Transverse colon (tissue), 4 donors: ENCODE results near the gene LRP1. TPM values are rescaled to one million over a fixed set of nuclear protein-coding genes. Genes with fewer than 3 reads are reported as not detected.
A peak's percentile ranks its signal among the peaks of the same experiment; 100 is the strongest.

Experiments
- DNase-seq: peaks from one replicate; pipeline ENCODE4 v3.0.0-alpha.2; 2019
- H3K27ac ChIP-seq, 4 donors: fragments of 200-600 bp; sonication (generic); 2 replicates each; pipeline ENCODE4 v1.5.1; 2016 to 2018; ENCODE audit warnings: inconsistent platforms in 4 of 4
- H3K27me3 ChIP-seq: fragments of 200-600 bp; sonication (generic); 2 replicates; pipeline ENCODE4 v1.5.1; 2017; ENCODE audit warnings: inconsistent platforms
- H3K36me3 ChIP-seq, 4 donors: fragments of 200-600 bp; sonication (generic); 2 replicates each; pipeline ENCODE4 v1.5.1; 2017 to 2019; ENCODE audit warnings: inconsistent platforms in 4 of 4
- H3K4me1 ChIP-seq, 4 donors: fragments of 200-600 bp; sonication (generic); 2 replicates each; pipeline ENCODE4 v1.5.1; 2017 to 2020; ENCODE audit warnings: inconsistent platforms in 4 of 4
- H3K4me3 ChIP-seq, 4 donors: fragments of 200-600 bp; sonication (generic); 1 replicate in 1 of 4; 2 replicates in 3 of 4; pipeline versions ENCODE4 v1.5.1 to v1.6.1; 2017 to 2019; ENCODE audit warnings: inconsistent platforms in 4 of 4
- H3K9me3 ChIP-seq, 2 donors: fragments of 200-600 bp; sonication (generic); 2 replicates each; pipeline ENCODE4 v1.5.1; 2017 to 2019; ENCODE audit warnings: inconsistent platforms in 2 of 2
- CTCF ChIP-seq, 5 experiments: fragments of 200-600 bp in 3 of 5; fragments of 450-650 bp in 2 of 5; sonication (generic) in 3 of 5; IDR thresholded peaks; 1 replicate in 2 of 5; 2 replicates in 3 of 5; pipeline ENCODE4 v1.5.1; 2016 to 2017; ENCODE audit warnings: antibody characterized with exemption in 5 of 5, inconsistent platforms in 3 of 5, mild to moderate bottlenecking in 2 of 5, moderate library complexity in 1 of 5
- EP300 ChIP-seq: sonication (generic); formaldehyde crosslinking; IDR thresholded peaks from one replicate; pipeline ENCODE4 v1.6.1; 2017; ENCODE audit warnings: antibody characterized with exemption, low read depth
- POLR2A ChIP-seq: fragments of 450-650 bp; IDR thresholded peaks from one replicate; pipeline ENCODE4 v1.6.1; 2016; ENCODE audit warnings: antibody characterized with exemption, mild to moderate bottlenecking, moderate library complexity
- POLR2AphosphoS5 ChIP-seq, 3 donors: sonication (generic); formaldehyde crosslinking; IDR thresholded peaks; one replicate each; pipeline ENCODE4 v1.6.1; 2016; ENCODE audit warnings: antibody characterized with exemption in 3 of 3
- WGBS, 2 donors: methylation state at CpG; one replicate each; pipeline ENCODE4 v1.1.5; 2018; ENCODE audit warnings: low coverage in 1 of 2; 5-methylcytosine and 5-hydroxymethylcytosine counted together
- in situ Hi-C, 4 donors: fragments of 200-750 bp; cut with MboI; loops; one replicate each; pipeline versions ENCODE4 v1.15.0 to v1.15.1; 2017; ENCODE audit warnings: low sequenced_read_pairs in 3 of 4, low pct_ligation_motif_present in 1 of 4, low pct_unique_long_range_greater_than_20kb in 1 of 4
- intact Hi-C: fragments of 100-400 bp; cut with DNase I; formaldehyde crosslinking; loops from one replicate; pipeline ENCODE4 v1.15.1; 2023; ENCODE audit warnings: low total_unique reads
- total RNA-seq, 4 donors: library from RNA; depleted of rRNA; stranded (reverse); fragments of >200 nt; gene quantifications; one replicate each; pipeline ENCODE4 v1.1.0, GENCODE V29; 2016

LRP1 gene
- total RNA-seq, 4 donors from 2014 or later = 94.3 to 248 (median 199) TPM

GRCh38 chr12:57094208-57095160 lies 33.8 kb upstream of the LRP1 start:
- H3K27me3 ChIP-seq = no peaks in the 10 kb centered on the region
- H3K36me3 ChIP-seq = peaks cover 0 to 31% (median 7%) of the 10 kb centered on the region in 4 donors
- WGBS, 2 donors = 20 to 54% methylated on average over 4 to 15 of the region's 15 CpGs
- peaks cover 21 to 63% (median 39%) of the 10 kb centered on the region in 4 donors for H3K4me1 ChIP-seq
- no peaks in the 10 kb centered on the region for H3K9me3 ChIP-seq
- intact Hi-C loops (no loop called here), in situ Hi-C loops (no loop called here)
- peak overlapping the region; percentile 75 to 98 (median 95) for H3K27ac ChIP-seq
- TF ChIP-seq POLR2AphosphoS5 (IDR thresholded peaks at IDR 0.05) (no peak), CTCF (IDR thresholded peaks at IDR 0.05) (no peak), EP300 (no peak), POLR2A (no peak)
- no peak for DNase-seq
- no peak overlapping the region for H3K4me3 ChIP-seq

- in situ Hi-C loops = no loop called here
These were observed 32.8 kb upstream of the LRP1 start for GRCh38 chr12:57095440-57095839.

GRCh38 chr12:57096099-57096572 lies 32.1 kb upstream of the LRP1 start:
- Histone ChIP-seq H3K36me3 (peaks cover 0 to 31% (median 9%) of the 10 kb centered on the region in 4 donors), H3K27ac (peak overlapping the region in 1 of 4 donors; percentile 30), H3K27me3 (no peaks in the 10 kb centered on the region), H3K4me1 (peaks cover 16 to 62% (median 27%) of the 10 kb centered on the region in 4 donors), H3K4me3 (no peak overlapping the region), H3K9me3 (no peaks in the 10 kb centered on the region)
- no peak for DNase-seq
- intact Hi-C loops = no loop called here
- WGBS, 2 donors = 75% methylated on average over 6 of the region's 6 CpGs; no CpG with 5 or more reads in 1 of the 2 donors
- TF ChIP-seq EP300 (no peak), POLR2AphosphoS5 (IDR thresholded peaks at IDR 0.05) (no peak), POLR2A (no peak)
- in situ Hi-C loops = no loop called here

More at GRCh38 chr12:57095440-57095839, 32.8 kb upstream of the LRP1 start:
- no peak for DNase-seq
- Histone ChIP-seq H3K36me3 (peaks cover 0 to 31% (median 9%) of the 10 kb centered on the region in 4 donors), H3K27ac (peak overlapping the region in 1 of 4 donors; percentile 98), H3K27me3 (no peaks in the 10 kb centered on the region), H3K4me3 (no peak overlapping the region), H3K4me1 (peaks cover 21 to 63% (median 31%) of the 10 kb centered on the region in 4 donors), H3K9me3 (no peaks in the 10 kb centered on the region)
- TF ChIP-seq POLR2A = no peak
- no peak for TF ChIP-seq EP300
- no peak for TF ChIP-seq CTCF (IDR thresholded peaks at IDR 0.05)
- TF ChIP-seq POLR2AphosphoS5 (IDR thresholded peaks at IDR 0.05) = no peak
- intact Hi-C loops = no loop called here
- WGBS, 2 donors = 79% methylated on average over 3 of the region's 3 CpGs; no CpG with 5 or more reads in 1 of the 2 donors

- Histone ChIP-seq H3K4me3 (no peak overlapping the region), H3K4me1 (peaks cover 11 to 62% (median 20%) of the 10 kb centered on the region in 4 donors), H3K27me3 (no peaks in the 10 kb centered on the region), H3K9me3 (no peaks in the 10 kb centered on the region), H3K36me3 (peaks cover 0 to 31% (median 9%) of the 10 kb centered on the region in 4 donors), H3K27ac (peak overlapping the region in 1 of 4 donors; percentile 30)
- intact Hi-C loops (no loop called here), in situ Hi-C loops (no loop called here)
- WGBS, 2 donors = 87% methylated on average over 3 to 8 of the region's 8 CpGs
- DNase-seq = no peak
- TF ChIP-seq POLR2AphosphoS5 (IDR thresholded peaks at IDR 0.05) = no peak
- TF ChIP-seq CTCF (IDR thresholded peaks at IDR 0.05) = no peak
- no peak for TF ChIP-seq EP300
- TF ChIP-seq POLR2A = no peak
These were observed 31.3 kb upstream of the LRP1 start for GRCh38 chr12:57096748-57097553.
